ENCODE results near the gene ROR2. TPM values are rescaled to one million over a fixed set of nuclear protein-coding genes. Genes with fewer than 3 reads are reported as not detected.
"Not testable (repeated sequence)": the region's sequence is repeated elsewhere in the genome, so short reads cannot be mapped to it uniquely, and the experiment has no call there.

The ROR2 gene
- total RNA-seq, result 10 to 100 TPM; 24.7 to 28.4 TPM
- long read RNA-seq, donor 1, partial matches to known transcripts, result 11 of 14 reads
- long read RNA-seq, donor 1, other reads (novel, unspliced or antisense), result 3 of 14 reads
- long read RNA-seq, donor 2, full-length matches to known transcripts, result 7 of 52 reads
- long read RNA-seq, donor 2, partial matches to known transcripts, result 8 of 52 reads
- long read RNA-seq, donor 2, other reads (novel, unspliced or antisense), result 37 of 52 reads

GRCh38 chr9:91949946-91950664 lies at the start of gene ROR2:
Gene ROR2 (minus strand): TSS chr9:91950228.
- intact Hi-C loops (cut with DNase I), result loop anchor here (5.0 to 10.0 kb wide), 3 partner anchors 53 to 175 kb away; no protein-coding TSS in a partner anchor
- no peak for DNase-seq (ENCODE audit: low spot score)

GRCh38 chr9:91995000-91995655 lies 45.1 kb upstream of the ROR2 start:
- intact Hi-C loops (cut with DNase I), result no loop called here
- DNase-seq (ENCODE audit: low spot score), result no peak

GRCh38 chr9:91994422-91994821 lies 44.4 kb upstream of the ROR2 start:
- DNase-seq (ENCODE audit: low spot score), result no peak
- intact Hi-C loops (cut with DNase I), result no loop called here

- DNase-seq (ENCODE audit: low spot score), result no peak
Observed at GRCh38 chr9:91992461-91993041, 42.5 kb upstream of the ROR2 start.

GRCh38 chr9:91991721-91992341 lies 41.8 kb upstream of the ROR2 start:
- DNase-seq (ENCODE audit: low spot score), result no peak
- intact Hi-C loops (cut with DNase I), result no loop called here

More at GRCh38 chr9:91992461-91993041, 42.5 kb upstream of the ROR2 start:
- intact Hi-C loops (cut with DNase I), result no loop called here

GRCh38 chr9:91986248-91986647 lies 36.2 kb upstream of the ROR2 start:
- intact Hi-C loops (cut with DNase I), result no loop called here
- DNase-seq (ENCODE audit: low spot score), result no peak

GRCh38 chr9:91985692-91986091 lies 35.7 kb upstream of the ROR2 start:
- no peak for DNase-seq (ENCODE audit: low spot score)
- intact Hi-C loops (cut with DNase I), result no loop called here

- no peak for DNase-seq (ENCODE audit: low spot score)
- intact Hi-C loops (cut with DNase I), result no loop called here
Observed at GRCh38 chr9:91978740-91979414, 28.8 kb upstream of the ROR2 start.

GRCh38 chr9:91975254-91975653 lies 25.2 kb upstream of the ROR2 start:
- DNase-seq (ENCODE audit: low spot score); intact Hi-C loops (cut with DNase I): not testable (repeated sequence)

- DNase-seq (ENCODE audit: low spot score), result no peak
- intact Hi-C loops (cut with DNase I), result loop anchor here in 1 of 2 donors (5.0 kb wide), 1 partner anchor 420 kb away; no protein-coding TSS in a partner anchor
Observed at GRCh38 chr9:91972711-91973110, 22.7 kb upstream of the ROR2 start.

GRCh38 chr9:91972076-91972626 lies 22.1 kb upstream of the ROR2 start:
- DNase-seq (ENCODE audit: low spot score), result no peak
- intact Hi-C loops (cut with DNase I), result loop anchor here in 1 of 2 donors (5.0 kb wide), 1 partner anchor 420 kb away; no protein-coding TSS in a partner anchor

GRCh38 chr9:91967259-91967658 lies 17.2 kb upstream of the ROR2 start:
- DNase-seq (ENCODE audit: low spot score), result no peak
- intact Hi-C loops (cut with DNase I), result no loop called here

GRCh38 chr9:91966503-91966902 lies 16.5 kb upstream of the ROR2 start:
- intact Hi-C loops (cut with DNase I), result no loop called here
- no peak for DNase-seq (ENCODE audit: low spot score)

GRCh38 chr9:91963711-91964240 lies 13.7 kb upstream of the ROR2 start:
- DNase-seq (ENCODE audit: low spot score), result no peak
- intact Hi-C loops (cut with DNase I), result no loop called here

- intact Hi-C loops (cut with DNase I), result no loop called here
- no peak for DNase-seq (ENCODE audit: low spot score)
Observed at GRCh38 chr9:91960367-91960766, 10.3 kb upstream of the ROR2 start.

- intact Hi-C loops (cut with DNase I), result no loop called here
- no peak for DNase-seq (ENCODE audit: low spot score)
Observed at GRCh38 chr9:91958174-91958573, 8.1 kb upstream of the ROR2 start.

- DNase-seq (ENCODE audit: low spot score), result no peak
Observed at GRCh38 chr9:91954841-91955471, 4.9 kb upstream of the ROR2 start.

GRCh38 chr9:91953718-91954117 lies 3.7 kb upstream of the ROR2 start:
- no peak for DNase-seq (ENCODE audit: low spot score)
- intact Hi-C loops (cut with DNase I), result loop anchor here in 1 of 2 donors (5.0 kb wide), 1 partner anchor 176 kb away; no protein-coding TSS in a partner anchor

More at GRCh38 chr9:91954841-91955471, 4.9 kb upstream of the ROR2 start:
- intact Hi-C loops (cut with DNase I), result loop anchor here in 1 of 2 donors (5.0 kb wide), 1 partner anchor 178 kb away; no protein-coding TSS in a partner anchor

Data from posterior vena cava (tissue), 2 donors.